Erythroblast (primary cell): Measurements from ENCODE around the gene MRPS14.

Experiments used
- GATA1 ChIP-seq: IDR thresholded peaks from 2 replicates; pipeline ENCODE4 v1.6.1; 2011; ENCODE audit warnings: low read depth, mild to moderate bottlenecking, control low read depth, low read length, moderate library complexity
- POLR2A ChIP-seq: IDR thresholded peaks from 2 replicates; pipeline ENCODE4 v1.6.1; 2011; ENCODE audit warnings: mild to moderate bottlenecking, low read length

DNA sequence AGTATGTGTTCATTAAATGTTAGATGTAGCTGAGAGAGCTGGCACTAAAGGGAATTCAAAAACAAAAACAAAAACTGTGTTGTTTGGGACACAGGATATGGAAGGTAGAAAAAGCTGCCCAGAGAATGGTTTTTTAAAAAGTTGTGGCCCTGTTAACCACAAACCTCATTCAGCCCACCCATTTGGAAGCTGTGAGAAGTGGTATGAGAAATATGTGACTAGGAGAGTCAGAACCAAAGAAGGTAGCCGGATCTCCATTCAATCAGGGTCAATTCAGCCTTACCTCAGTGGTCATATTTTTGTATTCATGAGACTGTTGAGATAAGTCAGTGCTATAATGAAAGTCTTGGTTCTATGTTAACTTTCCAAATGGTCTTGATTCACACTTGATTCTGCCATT, 53.2 kb downstream of the MRPS14 start:
- TF ChIP-seq POLR2A (no peak), GATA1 (no peak)
